Fibroblast of the aortic adventitia (primary cell): ENCODE data around the gene BTBD16. TPM values are rescaled to one million over a fixed set of nuclear protein-coding genes. Genes with fewer than 3 reads are reported as not detected.

Experiments
- DNase-seq: peaks from one replicate; pipeline ENCODE4 v3.0.0-alpha.2; 2010; ENCODE audit warnings: low read depth
- H3K4me3 ChIP-seq: 2 replicates; pipeline ENCODE4 v1.5.1; 2011; ENCODE audit warnings: low read depth, mild to moderate bottlenecking, control low read depth, low read length, moderate library complexity
- total RNA-seq: library from RNA; depleted of rRNA; stranded (reverse); fragments of >200 nt; gene quantifications from 2 replicates; pipeline ENCODE4 v1.2.3, GENCODE V29; 2012; ENCODE audit warnings: low replicate concordance
- TF ChIP-seq, protein P1 (sequence below): IDR thresholded peaks from 2 replicates; pipeline ENCODE4 v1.5.1; 2011; ENCODE audit warnings: mild to moderate bottlenecking, low read length, control low read depth, inconsistent platforms; ENCODE audit not compliant: insufficient read depth

The BTBD16 gene
- total RNA-seq, 1 donor = 0.09 TPM

DNA sequence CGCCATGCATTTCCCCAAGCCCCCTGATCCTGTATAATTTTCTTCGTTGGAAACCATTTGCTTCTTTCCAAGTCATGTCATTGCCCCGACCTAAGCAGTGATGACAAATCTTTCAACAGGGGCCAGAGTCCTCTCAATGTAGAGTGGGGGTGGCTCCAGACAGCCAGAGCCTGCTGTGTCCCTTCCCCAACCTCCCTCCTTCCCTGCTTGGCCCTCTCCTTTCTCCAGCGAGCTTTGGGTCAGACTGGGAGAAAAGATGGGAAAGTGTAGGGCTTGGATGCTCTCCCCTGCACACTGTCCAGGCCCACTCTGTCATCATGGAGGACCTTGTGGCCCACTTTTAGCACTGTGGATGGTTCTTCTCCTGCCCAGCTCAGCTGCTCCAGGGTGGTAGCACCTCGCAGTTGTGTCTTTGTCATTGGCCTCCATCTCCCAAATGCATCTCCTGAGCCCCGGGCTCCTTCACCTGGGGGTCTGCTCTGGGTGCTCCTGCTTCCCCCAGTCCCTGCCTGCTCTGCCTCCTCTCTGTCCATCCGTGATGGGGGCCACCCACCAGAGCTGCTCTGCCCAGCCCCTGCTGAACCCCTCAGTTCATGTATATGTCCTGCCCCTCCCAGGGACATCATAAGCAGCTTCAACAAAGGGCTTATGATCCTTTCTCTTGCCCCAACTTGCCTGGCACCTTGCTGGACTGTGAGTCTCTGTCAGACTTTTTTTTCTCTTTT, 37.5 kb downstream of the BTBD16 start:
- H3K4me3 ChIP-seq = peak overlapping the region; percentile 2
- no peak for DNase-seq
- TF ChIP-seq, protein P1, sequence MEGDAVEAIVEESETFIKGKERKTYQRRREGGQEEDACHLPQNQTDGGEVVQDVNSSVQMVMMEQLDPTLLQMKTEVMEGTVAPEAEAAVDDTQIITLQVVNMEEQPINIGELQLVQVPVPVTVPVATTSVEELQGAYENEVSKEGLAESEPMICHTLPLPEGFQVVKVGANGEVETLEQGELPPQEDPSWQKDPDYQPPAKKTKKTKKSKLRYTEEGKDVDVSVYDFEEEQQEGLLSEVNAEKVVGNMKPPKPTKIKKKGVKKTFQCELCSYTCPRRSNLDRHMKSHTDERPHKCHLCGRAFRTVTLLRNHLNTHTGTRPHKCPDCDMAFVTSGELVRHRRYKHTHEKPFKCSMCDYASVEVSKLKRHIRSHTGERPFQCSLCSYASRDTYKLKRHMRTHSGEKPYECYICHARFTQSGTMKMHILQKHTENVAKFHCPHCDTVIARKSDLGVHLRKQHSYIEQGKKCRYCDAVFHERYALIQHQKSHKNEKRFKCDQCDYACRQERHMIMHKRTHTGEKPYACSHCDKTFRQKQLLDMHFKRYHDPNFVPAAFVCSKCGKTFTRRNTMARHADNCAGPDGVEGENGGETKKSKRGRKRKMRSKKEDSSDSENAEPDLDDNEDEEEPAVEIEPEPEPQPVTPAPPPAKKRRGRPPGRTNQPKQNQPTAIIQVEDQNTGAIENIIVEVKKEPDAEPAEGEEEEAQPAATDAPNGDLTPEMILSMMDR = no peak

DNA sequence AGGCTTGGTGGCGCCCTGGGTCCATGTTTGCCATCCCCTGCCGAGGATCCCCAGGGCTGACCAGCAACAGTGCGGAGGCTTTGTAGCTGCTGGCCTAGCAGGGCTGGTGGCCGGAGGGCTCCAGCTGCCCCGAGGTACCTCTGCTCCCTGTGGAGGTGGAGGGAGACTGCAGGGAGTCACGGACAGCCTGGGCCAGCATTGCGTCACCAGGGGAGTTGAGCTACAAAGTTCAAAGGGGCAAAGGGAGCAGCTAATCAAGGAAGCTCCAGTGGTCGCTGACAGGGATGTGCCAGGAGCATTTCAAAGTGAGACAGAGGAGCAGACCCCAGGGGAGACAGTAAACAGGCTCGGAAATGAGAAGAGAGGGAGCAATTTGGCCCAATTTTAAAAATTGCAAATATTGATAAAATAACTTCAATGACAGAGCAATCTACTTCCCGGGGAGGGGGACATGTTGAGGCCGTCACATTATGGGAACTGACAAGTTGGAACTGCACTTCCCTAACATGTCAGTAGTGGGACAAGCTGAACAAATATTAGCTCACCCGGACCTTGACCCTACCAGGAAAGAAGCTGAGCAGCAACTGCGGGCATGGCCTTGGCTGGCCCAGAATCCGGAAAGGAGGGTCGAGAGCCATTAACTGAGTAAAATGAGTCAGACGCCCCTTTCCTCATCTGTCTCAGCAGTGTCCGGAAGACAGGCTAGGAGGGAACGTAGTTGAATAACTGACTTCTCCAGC, 39.4 kb downstream of the BTBD16 start:
- no peak overlapping the region for H3K4me3 ChIP-seq
- no peak for DNase-seq
- TF ChIP-seq, protein P1 = no peak

DNA sequence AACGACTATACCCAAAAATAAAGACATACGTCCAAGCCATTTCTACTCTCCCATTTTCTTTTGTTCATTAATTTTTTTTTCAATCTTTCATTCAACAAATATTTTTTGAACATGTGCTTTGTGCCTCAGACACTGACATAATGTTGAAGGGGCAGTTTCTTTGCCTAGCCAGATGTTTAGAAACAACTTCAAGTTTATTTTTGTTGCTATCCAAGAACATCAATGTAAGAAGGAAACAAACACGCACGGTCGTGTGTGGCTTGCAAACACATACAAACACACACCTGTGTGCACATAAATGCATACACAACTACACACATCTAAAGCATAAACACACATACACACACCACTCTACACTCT, 39.9 kb downstream of the BTBD16 start:
- no peak overlapping the region for H3K4me3 ChIP-seq
- TF ChIP-seq, protein P1 = no peak
- no peak for DNase-seq

DNA sequence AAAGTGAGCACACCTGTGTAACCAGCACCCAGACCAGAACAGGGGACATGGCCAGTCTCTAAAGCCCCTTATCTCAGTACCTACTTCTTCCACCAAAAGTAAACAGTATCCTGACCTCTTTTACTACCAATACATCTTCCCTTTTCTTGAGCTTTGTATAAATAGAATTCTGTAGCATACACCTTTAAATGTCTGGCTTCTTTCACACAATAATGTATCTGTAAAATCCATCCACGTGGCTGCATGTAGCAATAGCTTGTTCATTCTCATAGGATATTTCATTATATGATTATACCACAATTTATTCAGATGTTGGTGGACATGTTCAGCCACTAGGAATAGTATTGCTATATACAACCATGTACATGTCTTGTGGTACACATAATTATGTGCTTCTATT, 40.6 kb downstream of the BTBD16 start:
- H3K4me3 ChIP-seq = no peak overlapping the region
- no peak for DNase-seq
- TF ChIP-seq, protein P1 = no peak

DNA sequence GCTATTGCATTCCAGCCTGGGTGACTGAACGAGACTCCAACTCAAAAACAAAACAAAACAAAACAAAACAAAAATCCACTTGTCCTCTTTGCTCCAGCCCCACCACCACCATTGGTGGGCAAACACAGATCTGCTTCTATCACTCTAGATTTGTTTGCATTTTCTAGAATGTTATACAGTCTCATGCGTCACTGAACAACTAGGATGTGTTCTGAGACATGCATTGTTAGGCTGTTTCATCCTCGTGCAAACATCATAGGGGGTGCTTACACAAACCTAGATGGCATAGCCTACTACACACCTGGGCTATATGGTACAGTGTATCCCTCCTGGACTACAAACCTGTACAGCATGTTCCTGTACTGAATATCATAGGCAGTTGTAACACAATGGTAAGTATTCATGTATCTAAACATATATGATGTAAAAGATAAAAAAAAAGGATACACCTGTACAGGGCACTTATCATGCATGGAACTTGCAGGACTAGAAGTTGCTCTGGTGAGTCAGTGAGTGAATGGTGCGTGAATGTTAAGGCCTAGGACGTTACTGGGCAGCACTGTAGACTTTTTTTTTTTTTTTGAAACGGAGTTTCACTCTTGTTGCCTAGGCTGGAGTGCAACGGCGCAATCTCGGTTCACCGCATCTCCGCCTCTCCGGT, 45.3 kb downstream of the BTBD16 start:
- TF ChIP-seq, protein P1 = no peak
- DNase-seq = no peak
- H3K4me3 ChIP-seq = no peak overlapping the region

DNA sequence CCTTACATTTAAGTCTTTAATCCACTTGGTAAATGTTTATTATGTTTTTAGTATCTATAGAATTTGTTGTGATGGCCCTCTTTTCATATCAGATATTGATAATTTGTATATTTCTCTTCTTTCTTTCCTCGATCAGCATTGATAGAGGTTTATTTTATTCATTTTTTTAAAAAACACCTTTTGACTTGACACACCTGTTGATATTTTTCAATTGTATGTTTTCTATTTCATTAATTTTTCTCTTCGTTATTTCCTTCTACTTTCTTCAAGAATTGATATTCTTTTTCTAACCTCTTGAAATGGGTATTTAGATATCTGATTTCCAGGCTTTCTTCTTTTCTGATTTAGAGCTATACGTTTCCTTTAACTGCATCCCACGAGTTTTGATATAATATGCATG, 50.9 kb downstream of the BTBD16 start:
- DNase-seq = no peak
- TF ChIP-seq, protein P1 = no peak
- H3K4me3 ChIP-seq = no peak overlapping the region
